Spleen (tissue), 11 donors: Measurements from ENCODE around the gene ANKRD29. TPM values are rescaled to one million over a fixed set of nuclear protein-coding genes. Genes with fewer than 3 reads are reported as not detected.

Source experiments
- DNase-seq: peaks from one replicate; pipeline ENCODE4 v3.0.0-alpha.2; 2020
- H3K27ac ChIP-seq, 8 donors: fragments of 200-600 bp; sonication (generic) in 7 of 8; 1 replicate in 4 of 8; 2 replicates in 4 of 8; pipeline versions ENCODE4 v1.5.0 to v1.8.0; 2016 to 2021; ENCODE audit warnings: inconsistent platforms in 4 of 8, mild to moderate bottlenecking in 4 of 8, moderate library complexity in 1 of 8
- H3K27me3 ChIP-seq, 7 donors: fragments of 200-600 bp; sonication (generic) in 6 of 7; replicated peaks in 1 of 7; 1 replicate in 4 of 7; 2 replicates in 3 of 7; pipeline versions ENCODE4 v1.5.0 to v1.8.0; 2016 to 2021; ENCODE audit warnings: inconsistent platforms in 3 of 7, mild to moderate bottlenecking in 1 of 7
- H3K36me3 ChIP-seq, 6 donors: fragments of 200-600 bp; sonication (generic) in 5 of 6; 1 replicate in 4 of 6; 2 replicates in 2 of 6; pipeline versions ENCODE4 v1.5.0 to v1.8.0; 2016 to 2021; ENCODE audit warnings: inconsistent platforms in 2 of 6
- H3K4me1 ChIP-seq, 6 donors: fragments of 200-600 bp; sonication (generic) in 5 of 6; 1 replicate in 3 of 6; 2 replicates in 3 of 6; pipeline versions ENCODE4 v1.5.0 to v1.8.0; 2016 to 2021; ENCODE audit warnings: inconsistent platforms in 3 of 6
- H3K4me3 ChIP-seq, 8 donors: fragments of 200-600 bp; sonication (generic) in 7 of 8; 1 replicate in 4 of 8; 2 replicates in 4 of 8; pipeline versions ENCODE4 v1.5.0 to v1.8.0; 2016 to 2021; ENCODE audit warnings: inconsistent platforms in 4 of 8, mild to moderate bottlenecking in 4 of 8, moderate library complexity in 2 of 8
- H3K9me3 ChIP-seq, 8 donors: fragments of 200-600 bp; sonication (generic) in 7 of 8; 1 replicate in 4 of 8; 2 replicates in 4 of 8; pipeline versions ENCODE4 v1.5.0 to v1.8.0; 2016 to 2021; ENCODE audit warnings: inconsistent platforms in 4 of 8
- POLR2A ChIP-seq, 3 donors: fragments of 450-650 bp; IDR thresholded peaks; one replicate each; pipeline ENCODE4 v1.5.1; 2017; ENCODE audit warnings: antibody characterized with exemption in 3 of 3, mild to moderate bottlenecking in 1 of 3
- POLR2AphosphoS5 ChIP-seq, 3 donors: sonication (generic); formaldehyde crosslinking; IDR thresholded peaks; one replicate each; pipeline ENCODE4 v1.5.1; 2017; ENCODE audit warnings: antibody characterized with exemption in 3 of 3
- WGBS, 5 donors: extraction: QIAGEN DNeasy Blood & Tissue Kit in 3 of 5; methylation state at CpG; one replicate each; pipeline versions ENCODE4 v1.1.5 to v1.1.7; 2013 to 2018; 5-methylcytosine and 5-hydroxymethylcytosine counted together
- intact Hi-C: fragments of 100-400 bp; cut with DNase I; formaldehyde crosslinking; loops from one replicate; pipeline ENCODE4 v1.15.0; 2023; ENCODE audit warnings: low total_unique reads
- polyA plus RNA-seq, 3 donors: library from polyadenylated mRNA; stranded (reverse); fragments of 200-250 nt; gene quantifications; one replicate each; pipeline ENCODE4 v1.2.1, GENCODE V29; 2013
- total RNA-seq, 7 donors: library from RNA; depleted of rRNA in 3 of 7; stranded (reverse); fragments of >200 nt in 3 of 7; fragmentation: NEBNext Ultra II Directional in 4 of 7; extraction: Animal tissue kit (Norgen Biotek cat#: 25700) in 4 of 7; gene quantifications; one replicate each; pipeline versions ENCODE4 v1.1.0 to v1.2.1, GENCODE V29; 2016 to 2021
- TF ChIP-seq, protein P1 (sequence below), 11 experiments: fragments of 200-600 bp in 7 of 11; fragments of 450-650 bp in 4 of 11; sonication (generic) in 4 of 11; IDR thresholded peaks in 8 of 11; conservative IDR thresholded peaks in 3 of 11; 1 replicate in 7 of 11; 2 replicates in 4 of 11; pipeline versions ENCODE4 v1.4.0 to v1.8.0; 2016 to 2021; ENCODE audit warnings: antibody characterized with exemption in 11 of 11, inconsistent platforms in 4 of 11, mild to moderate bottlenecking in 1 of 11
- donor health status: healthy with polysubstance abuse.
- donor health status: DM: no; HTN: no; CAD: no; lungs with moderate emphysema.
- donor health status: DM: no; HTN: no; CAD: no.
- donor health status: Bipolar disorder and iron deficiency.
- donor health status: healthy.
- donor health status: DM: no; HTN: no; CAD: no.
- donor health status: DM: yes; HTN: yes; CAD: no.

The ANKRD29 gene
- total and polyA plus RNA-seq, 10 donors, result 1.6 to 10.6 (median 3.7) TPM

DNA sequence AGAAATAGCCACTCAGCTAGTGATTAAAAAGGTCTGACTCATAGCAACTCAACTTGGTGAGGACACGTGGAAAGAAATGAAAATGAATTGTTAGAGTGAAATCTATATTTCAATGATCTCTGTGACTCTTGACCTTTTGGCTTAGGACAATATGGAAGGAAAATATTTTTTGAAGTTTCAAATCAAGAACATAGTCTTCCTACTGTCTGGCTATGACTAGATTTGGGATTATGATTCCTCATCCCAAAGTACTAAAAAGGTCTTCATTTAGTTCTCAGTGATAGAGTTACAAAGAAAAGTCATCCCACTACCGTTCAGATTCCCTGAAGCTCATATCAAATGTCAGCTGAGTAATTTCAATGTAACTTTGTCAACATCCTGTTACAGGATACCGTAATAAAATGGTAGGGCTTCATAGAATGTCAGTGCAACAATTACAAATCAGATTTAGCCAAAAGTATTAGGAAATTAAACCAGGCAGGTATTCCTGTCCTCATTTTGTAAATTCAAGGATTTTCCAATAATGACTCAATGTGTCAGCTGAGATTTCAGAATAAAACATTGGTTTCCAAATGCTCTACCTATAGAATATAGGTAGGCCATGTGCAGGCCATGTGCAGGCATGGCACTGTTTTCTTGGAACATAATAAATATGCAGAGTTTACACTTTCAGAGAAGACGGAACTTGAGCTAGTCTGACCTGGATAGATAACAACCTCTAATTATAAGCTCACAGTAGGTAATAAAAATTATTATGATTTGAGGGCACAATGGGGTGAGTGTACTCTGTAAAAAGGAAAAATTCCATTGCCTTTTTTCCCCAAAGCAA lies 36.0 kb downstream of the ANKRD29 start:
- intact Hi-C loops, result loop anchor here (10.0 kb wide), 1 partner anchor 288 kb away; no protein-coding TSS in a partner anchor
- Histone ChIP-seq H3K9me3 (no peaks in the 10 kb centered on the region), H3K36me3 (no peaks in the 10 kb centered on the region), H3K27me3 (peaks cover 0 to 6% (median 0%) of the 10 kb centered on the region in 7 donors), H3K4me3 (no peak overlapping the region), H3K4me1 (peaks cover 0 to 5% (median 0%) of the 10 kb centered on the region in 6 donors), H3K27ac (no peak overlapping the region)
- WGBS, 5 donors, result 50 to 78% (median 59%) methylated on average over 4 of the region's 4 CpGs
- TF ChIP-seq, protein P1, sequence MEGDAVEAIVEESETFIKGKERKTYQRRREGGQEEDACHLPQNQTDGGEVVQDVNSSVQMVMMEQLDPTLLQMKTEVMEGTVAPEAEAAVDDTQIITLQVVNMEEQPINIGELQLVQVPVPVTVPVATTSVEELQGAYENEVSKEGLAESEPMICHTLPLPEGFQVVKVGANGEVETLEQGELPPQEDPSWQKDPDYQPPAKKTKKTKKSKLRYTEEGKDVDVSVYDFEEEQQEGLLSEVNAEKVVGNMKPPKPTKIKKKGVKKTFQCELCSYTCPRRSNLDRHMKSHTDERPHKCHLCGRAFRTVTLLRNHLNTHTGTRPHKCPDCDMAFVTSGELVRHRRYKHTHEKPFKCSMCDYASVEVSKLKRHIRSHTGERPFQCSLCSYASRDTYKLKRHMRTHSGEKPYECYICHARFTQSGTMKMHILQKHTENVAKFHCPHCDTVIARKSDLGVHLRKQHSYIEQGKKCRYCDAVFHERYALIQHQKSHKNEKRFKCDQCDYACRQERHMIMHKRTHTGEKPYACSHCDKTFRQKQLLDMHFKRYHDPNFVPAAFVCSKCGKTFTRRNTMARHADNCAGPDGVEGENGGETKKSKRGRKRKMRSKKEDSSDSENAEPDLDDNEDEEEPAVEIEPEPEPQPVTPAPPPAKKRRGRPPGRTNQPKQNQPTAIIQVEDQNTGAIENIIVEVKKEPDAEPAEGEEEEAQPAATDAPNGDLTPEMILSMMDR (IDR thresholded peaks at IDR 0.05 in 8 of 11, conservative IDR thresholded peaks at IDR 0.05 in 3 of 11), result no peak
- no peak for TF ChIP-seq POLR2AphosphoS5 (IDR thresholded peaks at IDR 0.05)
- TF ChIP-seq POLR2A (IDR thresholded peaks at IDR 0.05), result no peak
- no peak for DNase-seq

- no peak overlapping the region for H3K27ac ChIP-seq
- 90 to 95% (median 93%) methylated on average over 3 of the region's 3 CpGs for WGBS, 5 donors
- H3K4me3 ChIP-seq, result no peak overlapping the region
- intact Hi-C loops, result loop anchor here (5.0 to 10.0 kb wide), 2 partner anchors 189 to 292 kb away; no protein-coding TSS in a partner anchor
- peaks cover 0 to 40% (median 14%) of the 10 kb centered on the region in 7 donors for H3K27me3 ChIP-seq
- H3K36me3 ChIP-seq, result no peaks in the 10 kb centered on the region
- no peak for DNase-seq
- H3K9me3 ChIP-seq, result no peaks in the 10 kb centered on the region
- H3K4me1 ChIP-seq, result peaks cover 0 to 25% (median 16%) of the 10 kb centered on the region in 6 donors
- TF ChIP-seq POLR2A (IDR thresholded peaks at IDR 0.05) (no peak), POLR2AphosphoS5 (IDR thresholded peaks at IDR 0.05) (no peak)
- TF ChIP-seq, protein P1 (IDR thresholded peaks at IDR 0.05 in 8 of 11, conservative IDR thresholded peaks at IDR 0.05 in 3 of 11), result no peak
These were observed 39.7 kb downstream of the ANKRD29 start for GRCh38 chr18:23623040-23623439.

DNA sequence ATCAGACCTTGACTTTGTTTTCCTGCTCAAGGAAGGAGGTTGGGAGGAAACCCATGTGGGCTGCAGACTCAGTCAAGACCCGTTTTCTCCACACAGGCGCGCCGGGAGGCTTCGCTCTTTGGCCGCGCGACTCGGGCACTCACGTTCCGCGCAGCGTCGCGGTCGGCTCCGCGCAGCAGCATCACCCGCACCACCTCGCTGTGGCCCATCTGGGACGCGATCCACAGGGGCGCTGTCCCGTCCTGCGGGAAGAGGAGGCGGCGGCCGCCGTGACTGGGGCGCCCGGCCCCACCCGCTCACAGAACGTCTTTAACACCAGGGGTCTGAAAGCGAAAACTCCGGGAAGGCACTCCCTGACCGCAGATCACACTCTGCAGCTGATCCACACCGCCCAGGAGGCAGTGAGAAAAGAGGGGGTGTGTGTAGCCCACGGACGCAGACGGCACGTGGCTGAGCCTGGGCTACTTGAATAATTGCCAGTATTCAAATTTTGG lies 43.3 kb downstream of the ANKRD29 start:
- no peak overlapping the region for H3K27ac ChIP-seq
- peaks cover 0 to 43% (median 14%) of the 10 kb centered on the region in 7 donors for H3K27me3 ChIP-seq
- H3K36me3 ChIP-seq, result no peaks in the 10 kb centered on the region
- H3K9me3 ChIP-seq, result no peaks in the 10 kb centered on the region
- peak; percentile 76 for DNase-seq
- H3K4me3 ChIP-seq, result peak overlapping the region; percentile 22 to 68 (median 37)
- H3K4me1 ChIP-seq, result peaks cover 0 to 25% (median 16%) of the 10 kb centered on the region in 6 donors
- intact Hi-C loops, result no loop called here
- WGBS, 5 donors, result 1 to 4% (median 1%) methylated on average over 9 to 41 of the region's 41 CpGs
- peak in 2 of 3 donors; percentile 29 to 38 for TF ChIP-seq POLR2AphosphoS5 (IDR thresholded peaks at IDR 0.05)
- TF ChIP-seq, protein P1 (IDR thresholded peaks at IDR 0.05 in 8 of 11, conservative IDR thresholded peaks at IDR 0.05 in 3 of 11), result peak in 1 of 11 experiments; percentile 6
- TF ChIP-seq POLR2A (IDR thresholded peaks at IDR 0.05), result no peak

DNA sequence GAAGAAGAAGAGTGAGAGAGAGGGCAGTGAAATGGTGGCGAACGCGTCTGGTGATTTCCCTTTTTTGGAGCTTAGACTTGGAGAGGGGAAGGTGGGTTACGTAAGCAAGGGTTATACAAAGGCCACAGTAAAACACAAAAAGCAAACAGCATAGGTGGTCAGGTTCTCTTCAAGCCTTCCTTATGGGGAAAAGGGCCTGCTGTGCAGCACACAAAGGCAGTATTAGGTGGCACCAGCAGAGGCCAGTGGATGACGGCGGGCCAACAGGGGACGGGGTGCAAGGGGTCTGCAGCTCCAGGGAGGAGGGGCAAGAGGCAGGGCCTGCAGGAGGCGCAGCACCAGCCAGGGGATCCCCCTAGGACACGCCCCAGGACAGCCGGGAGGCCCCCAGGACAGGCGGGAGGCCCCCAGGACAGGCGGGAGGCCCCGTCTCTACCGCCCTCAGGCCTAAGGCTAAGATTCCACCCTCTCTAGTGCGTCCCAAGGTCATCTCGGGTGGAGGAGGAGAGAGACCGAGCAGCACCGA lies 43.8 kb downstream of the ANKRD29 start:
- Histone ChIP-seq H3K36me3 (no peaks in the 10 kb centered on the region), H3K4me3 (peak overlapping the region; percentile 22 to 68 (median 37)), H3K27me3 (peaks cover 0 to 43% (median 14%) of the 10 kb centered on the region in 7 donors), H3K27ac (no peak overlapping the region), H3K9me3 (no peaks in the 10 kb centered on the region), H3K4me1 (peaks cover 0 to 25% (median 16%) of the 10 kb centered on the region in 6 donors)
- intact Hi-C loops, result no loop called here
- TF ChIP-seq, protein P1 (IDR thresholded peaks at IDR 0.05 in 8 of 11, conservative IDR thresholded peaks at IDR 0.05 in 3 of 11), result no peak
- TF ChIP-seq POLR2A (IDR thresholded peaks at IDR 0.05), result no peak
- no peak for TF ChIP-seq POLR2AphosphoS5 (IDR thresholded peaks at IDR 0.05)
- peak; percentile 76 for DNase-seq
- WGBS, 5 donors, result 16 to 56% (median 29%) methylated on average over 8 to 18 of the region's 18 CpGs
